ENCODE results near the gene TMEM221.

DNA sequence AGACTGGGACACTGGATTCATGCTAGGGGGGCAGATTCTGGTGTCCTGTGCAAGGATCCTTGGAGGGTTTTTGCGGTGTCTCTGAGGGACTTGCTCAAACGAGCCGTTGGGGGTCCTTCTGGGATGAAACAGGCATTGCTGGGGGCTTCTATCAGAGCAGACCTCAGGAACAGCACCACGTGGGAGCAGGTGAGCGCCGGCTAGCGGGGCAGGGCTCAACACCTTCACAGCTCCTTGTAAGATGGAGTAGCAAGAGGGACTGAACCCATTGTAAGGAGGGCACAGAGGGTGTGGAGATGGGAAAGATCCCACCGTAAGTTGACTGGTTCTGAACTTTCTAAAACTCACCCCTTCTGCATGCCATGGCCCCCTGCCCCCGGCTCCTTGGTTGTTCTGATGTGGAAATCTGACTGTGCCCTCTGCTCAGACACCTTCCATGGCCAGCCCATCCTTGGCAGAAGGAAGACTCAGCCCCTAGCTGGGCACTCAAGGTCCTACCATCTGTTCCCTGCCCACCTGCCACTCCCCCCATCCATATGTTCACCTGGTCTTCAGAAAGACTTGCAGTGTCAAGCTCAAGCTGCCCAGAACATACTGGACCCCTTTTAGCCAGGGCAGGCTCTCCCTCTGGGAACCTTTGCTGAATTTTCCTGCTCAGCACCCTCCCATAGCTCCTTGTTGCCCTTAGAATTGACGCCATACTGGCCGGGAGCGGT is 23.1 kb upstream of the TMEM221 start:
- TF ChIP-seq CTCF (IDR thresholded peaks at IDR 0.05) (no peak), POLR2AphosphoS5 (IDR thresholded peaks at IDR 0.05; ENCODE audit: low read depth, low read length) (no peak)
